NCI-H82 treated with DMSO at 0.1 percent for 48 hours (cell line): ENCODE results near the gene C3orf20.

Source experiments
- DNase-seq: peaks from one replicate; lab custom pipeline; 2025; ENCODE audit not compliant: unreplicated experiment; lab: John Stamatoyannopoulos, UW

C3orf20 gene

DNA sequence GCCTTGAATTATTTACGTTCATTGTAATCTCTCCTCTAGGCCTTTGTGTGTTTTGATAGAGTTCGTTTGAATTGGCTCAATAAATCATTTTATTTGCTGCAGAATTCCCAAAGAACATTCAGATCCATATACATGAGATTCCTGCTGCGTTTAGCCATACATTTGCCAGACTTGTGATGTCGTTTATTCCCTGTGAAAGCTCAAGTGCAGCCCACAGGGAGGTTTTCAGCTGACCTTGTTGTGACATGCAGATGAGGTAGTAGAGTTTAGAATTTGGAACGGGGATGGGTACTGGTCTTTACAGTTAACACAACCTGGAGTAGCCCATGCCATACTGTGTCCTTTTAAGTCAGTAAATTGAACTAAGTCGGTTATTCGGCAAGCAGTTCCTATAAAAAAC, at the start of gene C3orf20:
C3orf20 (plus strand) TSS at position 301 of the 400 bp plus-strand sequence. CDS start 7,573 bp downstream, outside the sequence.
- DNase-seq, result no peak

GRCh38 chr3:14625443-14625842, 49.5 kb upstream of the C3orf20 start:
- no peak for DNase-seq

DNA sequence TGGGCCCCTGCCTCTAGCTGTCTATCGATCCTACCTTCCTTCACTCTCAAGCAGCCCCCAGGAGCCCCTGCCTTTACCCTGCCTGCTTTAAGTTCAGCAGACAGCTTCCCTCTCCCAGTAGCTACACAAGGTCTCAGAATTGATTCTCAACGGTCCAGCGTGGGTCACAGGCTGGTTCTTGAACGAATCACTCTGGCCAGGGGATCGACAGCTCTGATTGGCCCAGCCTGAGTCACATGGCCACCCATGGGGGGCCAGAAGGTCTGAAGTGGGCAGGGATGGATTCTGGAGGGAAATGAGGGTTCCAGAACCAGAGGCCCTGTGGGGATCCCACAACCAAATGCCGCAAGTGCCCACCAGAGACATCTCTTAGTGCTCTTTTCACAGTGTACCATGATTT, 47.1 kb upstream of the C3orf20 start:
- no peak for DNase-seq

DNA sequence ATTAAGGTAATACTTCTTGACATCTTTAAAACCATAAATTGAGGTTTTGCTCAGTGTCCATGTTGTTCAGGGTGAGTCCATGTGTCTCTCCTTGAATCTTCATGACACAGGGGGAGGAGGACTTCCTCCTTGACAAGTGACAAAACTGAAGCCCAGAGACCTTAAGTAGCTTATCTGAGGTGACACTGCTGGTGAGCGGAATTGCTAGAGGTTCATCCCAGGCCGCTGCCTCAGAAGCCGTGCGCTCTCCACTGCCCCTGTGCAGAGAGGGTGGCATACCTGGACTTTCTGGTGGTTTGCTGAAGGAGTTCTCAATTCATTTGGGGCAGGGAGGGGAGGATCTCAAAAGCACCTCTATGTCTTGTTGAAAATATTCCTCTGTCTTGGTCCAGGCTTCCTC, 46.5 kb upstream of the C3orf20 start:
- DNase-seq, result no peak

- DNase-seq, result no peak
Observed at GRCh38 chr3:14630404-14631100, 44.4 kb upstream of the C3orf20 start.

- no peak for DNase-seq
Observed at GRCh38 chr3:14631101-14631497, 43.8 kb upstream of the C3orf20 start.

DNA sequence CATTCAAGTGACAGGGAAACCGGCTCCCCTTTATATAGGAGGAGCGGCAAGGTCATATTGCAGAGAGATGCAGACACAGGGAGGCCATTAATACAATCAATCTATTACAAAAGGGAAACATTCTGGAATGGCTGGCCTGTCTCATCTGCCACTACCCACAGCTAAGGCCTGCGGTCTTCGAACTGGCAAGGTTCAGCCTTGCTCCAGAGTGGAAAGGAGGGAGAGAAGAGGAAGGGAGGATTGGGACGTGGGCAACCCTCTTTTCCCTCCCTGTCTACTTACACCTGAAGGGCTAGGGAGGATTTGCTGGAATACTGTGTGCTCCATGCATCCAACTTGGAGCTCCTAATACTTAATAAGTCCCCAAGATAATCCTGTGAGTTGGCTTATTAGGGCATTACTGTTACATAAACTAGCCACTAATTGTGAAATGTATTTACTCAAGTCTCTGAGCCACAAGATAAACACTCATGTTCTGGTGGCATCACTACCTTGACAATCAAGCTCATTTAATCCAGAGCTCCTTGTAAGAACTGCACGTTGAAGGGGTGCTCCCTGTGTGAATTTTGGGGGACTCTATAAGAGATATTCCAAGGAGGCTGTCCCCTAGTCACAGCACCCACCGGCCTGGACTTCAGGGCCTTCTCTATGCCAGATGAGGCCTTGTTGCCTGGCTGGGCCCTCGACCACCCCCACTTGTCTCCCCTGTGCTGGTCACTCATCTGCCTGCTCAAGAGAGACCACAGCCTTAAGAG, 43.1 kb upstream of the C3orf20 start:
- DNase-seq, result peak; percentile 60

DNA sequence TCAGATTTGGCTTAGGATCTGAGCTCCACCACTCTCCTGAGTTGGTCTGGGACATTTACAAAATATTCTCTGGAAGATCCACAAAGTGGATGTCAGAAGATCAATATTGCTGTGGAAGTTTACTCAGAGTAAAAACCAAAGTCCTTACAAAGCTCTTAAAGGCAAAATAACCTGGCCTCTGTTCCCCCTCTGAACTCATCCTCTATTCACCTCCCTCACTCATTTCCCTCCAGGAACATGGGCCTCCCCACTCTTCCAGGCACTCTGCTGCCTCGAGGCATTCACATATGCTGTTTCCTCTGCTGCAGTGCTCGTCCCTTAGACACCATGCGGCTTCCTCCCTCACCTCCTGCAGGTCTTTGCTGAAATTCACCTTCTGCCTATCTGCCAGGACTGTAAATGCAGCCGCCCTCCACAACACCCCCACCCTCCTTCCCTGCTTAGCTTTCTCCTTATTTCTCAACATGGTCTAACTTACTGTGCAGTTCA, 42.5 kb upstream of the C3orf20 start:
- no peak for DNase-seq

DNA sequence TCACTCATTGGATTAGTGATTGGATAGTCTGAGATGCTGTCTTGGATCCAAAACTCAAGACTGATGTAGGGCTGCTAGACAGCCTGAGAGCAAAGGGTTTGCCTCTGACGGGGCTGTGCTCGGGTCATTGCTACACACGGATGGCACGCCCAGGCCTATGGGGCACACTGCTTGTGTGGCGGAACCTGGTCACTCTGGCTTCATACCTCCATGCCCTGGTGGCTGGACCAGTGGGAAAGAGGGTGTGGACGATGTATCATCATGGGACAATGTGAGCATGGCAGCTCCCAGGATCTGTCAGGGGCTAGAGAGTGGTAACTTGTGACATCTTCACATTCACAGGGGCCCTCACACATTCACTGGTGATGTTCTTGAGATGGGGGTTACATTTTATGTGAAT, 41.5 kb upstream of the C3orf20 start:
- no peak for DNase-seq

DNA sequence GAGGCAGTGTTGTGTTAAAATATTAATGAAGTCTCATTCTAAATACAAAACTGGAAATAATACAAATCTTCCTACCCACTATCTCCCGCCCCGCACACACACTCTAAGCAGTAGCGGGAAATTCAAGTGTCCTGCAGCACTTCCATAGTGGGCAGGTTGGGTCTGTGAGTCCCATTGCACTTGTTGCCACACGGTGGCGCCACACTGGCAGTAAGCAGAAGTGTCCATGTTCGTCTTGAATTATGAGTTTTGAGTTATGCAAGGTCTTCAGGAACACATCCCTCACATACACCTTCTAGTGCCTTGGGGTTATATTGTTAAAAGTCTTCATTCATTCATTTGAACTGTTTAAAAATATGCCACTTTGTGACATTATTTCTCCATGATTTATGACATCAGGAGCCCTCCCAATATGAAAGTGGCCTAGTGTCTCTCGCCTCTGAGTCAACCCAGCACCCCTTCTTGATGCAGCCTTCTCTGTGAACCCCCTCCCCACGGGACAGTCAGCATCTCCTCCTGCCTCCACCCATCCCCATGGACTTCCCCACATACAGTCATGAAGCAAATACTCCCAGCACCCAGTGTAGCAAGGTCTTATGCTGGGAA, 41.0 kb upstream of the C3orf20 start:
- DNase-seq, result no peak

DNA sequence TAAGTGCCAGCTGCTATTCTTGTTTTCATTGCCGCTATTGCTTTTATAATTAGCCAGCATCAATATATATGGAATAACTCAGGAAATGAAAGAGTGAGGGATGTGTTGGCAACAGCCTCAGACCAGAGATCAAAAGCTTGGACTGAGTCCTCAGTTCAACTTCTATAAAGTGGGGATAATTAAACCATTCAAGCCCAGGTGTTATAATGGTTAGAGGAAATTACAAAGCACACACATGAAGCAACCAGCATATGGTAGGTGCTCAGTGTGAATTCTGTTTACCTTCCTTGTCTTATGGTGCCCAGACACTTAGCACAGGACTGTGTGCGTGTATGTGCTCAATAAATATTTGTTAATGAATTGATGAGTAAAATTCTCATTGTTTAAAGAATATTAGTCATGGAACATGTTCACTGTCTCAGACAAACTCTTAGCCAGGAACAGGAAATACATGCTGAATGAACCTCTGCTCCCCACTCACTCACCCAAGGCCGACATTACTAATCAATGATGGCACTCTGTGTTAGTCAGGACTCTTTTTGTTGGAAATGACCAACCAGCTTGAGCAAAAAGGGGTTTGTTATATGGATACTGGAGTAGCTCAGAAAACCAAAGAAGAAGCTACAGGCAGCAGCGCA, 40.1 kb upstream of the C3orf20 start:
- DNase-seq, result no peak

DNA sequence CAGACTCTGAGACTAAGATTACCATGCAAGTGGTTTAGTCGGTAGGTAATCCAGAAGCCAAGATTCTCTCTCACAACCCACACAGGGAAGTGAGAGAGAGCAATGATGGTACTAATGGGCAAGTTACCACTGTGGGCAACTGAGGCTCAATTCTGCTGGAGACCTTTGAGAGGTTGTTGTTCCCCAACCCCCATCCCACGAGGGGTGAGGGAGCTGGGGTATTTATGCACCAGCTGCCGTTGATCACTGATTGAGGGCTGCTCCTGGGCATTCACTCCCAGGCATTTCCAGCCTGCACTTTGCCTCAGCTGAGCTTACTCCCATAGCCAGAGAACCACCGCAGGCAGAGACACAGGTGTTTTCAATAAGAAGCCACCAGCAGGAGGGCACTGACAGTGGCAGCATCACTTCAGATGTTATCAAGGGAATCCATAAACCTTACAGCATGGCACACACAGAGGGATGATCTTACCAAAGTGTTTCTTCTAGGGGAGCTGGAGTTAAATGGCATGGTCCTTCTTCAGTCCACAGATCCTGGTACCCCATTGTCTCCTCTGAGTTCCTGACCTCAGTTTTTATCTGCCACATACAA, 38.3 kb upstream of the C3orf20 start:
- no peak for DNase-seq

DNA sequence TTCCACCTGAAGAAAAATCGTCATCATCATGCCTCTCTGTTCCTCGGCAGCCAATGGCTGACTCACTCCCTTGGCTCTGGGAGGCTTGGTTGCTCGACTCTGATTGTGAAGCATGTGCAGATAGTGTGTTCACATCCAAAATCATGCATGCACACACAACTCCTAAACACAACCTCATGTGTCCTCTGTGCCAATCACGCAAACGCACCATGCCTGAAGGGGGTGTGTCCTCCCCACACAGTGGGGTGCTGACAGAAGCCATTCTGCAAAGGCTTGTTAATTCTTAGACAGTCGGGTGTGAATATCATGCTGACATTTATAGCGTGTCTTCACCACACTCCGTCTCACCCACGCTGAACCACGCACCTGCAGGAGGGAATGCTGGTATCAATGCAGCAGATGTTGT, 34.8 kb upstream of the C3orf20 start:
- DNase-seq, result no peak

- DNase-seq, result no peak
Observed at GRCh38 chr3:14640734-14641133, 34.2 kb upstream of the C3orf20 start.

- DNase-seq, result no peak
Observed at GRCh38 chr3:14641346-14641745, 33.6 kb upstream of the C3orf20 start.

DNA sequence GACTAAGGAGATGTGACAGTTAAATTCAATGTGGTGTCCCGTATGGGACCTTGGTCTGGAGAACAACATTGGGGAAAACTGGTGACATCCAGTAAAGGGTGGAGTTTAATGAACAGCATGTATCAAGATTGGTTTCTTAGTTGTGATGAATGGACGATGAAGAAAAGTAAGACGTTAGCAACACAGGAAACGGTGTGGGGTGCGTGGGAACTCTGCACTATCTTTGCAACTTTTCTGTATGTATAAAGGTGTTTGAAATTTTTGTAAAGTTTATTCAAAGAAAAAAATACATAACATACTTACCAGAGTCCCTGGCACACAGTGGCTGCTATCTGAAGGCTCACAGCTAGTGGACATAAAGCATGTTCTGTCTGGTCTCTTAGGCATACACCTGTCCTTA, 29.5 kb upstream of the C3orf20 start:
- DNase-seq, result no peak

DNA sequence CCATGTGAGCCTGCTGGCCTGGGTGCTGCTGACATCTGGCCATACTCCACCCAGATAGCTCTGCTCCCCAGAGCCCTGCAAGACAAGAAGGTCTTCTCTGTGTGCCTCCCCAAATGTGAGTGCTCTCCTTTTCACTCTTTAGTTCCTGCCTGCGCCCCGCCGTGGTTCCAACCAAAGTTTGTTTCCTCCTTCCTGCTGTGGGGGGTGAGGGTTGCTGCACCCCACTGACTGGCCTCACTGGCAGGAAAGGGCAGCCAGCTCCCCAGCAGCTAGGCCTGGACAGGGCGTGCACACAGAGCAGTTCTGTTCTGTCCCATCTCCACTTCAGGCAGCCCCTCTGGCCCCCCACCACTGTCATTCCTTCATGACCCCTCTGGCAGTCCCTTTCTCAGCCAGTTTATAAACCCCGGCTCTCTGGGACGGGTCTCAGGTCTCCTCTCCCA, 28.8 kb upstream of the C3orf20 start:
- DNase-seq, result no peak

- DNase-seq, result no peak
Observed at GRCh38 chr3:14646589-14647413, 28.1 kb upstream of the C3orf20 start.

GRCh38 chr3:14647976-14648955, 26.7 kb upstream of the C3orf20 start:
- DNase-seq, result peak; percentile 17
